COLO668 (cell line): ENCODE measurements around the gene DHRS7.
A peak's percentile ranks its signal among the peaks of the same experiment; 100 is the strongest.

Experiments
- DNase-seq: peaks from one replicate; lab custom pipeline; 2025; ENCODE audit not compliant: unreplicated experiment; lab: John Stamatoyannopoulos, UW

The DHRS7 gene

DNA sequence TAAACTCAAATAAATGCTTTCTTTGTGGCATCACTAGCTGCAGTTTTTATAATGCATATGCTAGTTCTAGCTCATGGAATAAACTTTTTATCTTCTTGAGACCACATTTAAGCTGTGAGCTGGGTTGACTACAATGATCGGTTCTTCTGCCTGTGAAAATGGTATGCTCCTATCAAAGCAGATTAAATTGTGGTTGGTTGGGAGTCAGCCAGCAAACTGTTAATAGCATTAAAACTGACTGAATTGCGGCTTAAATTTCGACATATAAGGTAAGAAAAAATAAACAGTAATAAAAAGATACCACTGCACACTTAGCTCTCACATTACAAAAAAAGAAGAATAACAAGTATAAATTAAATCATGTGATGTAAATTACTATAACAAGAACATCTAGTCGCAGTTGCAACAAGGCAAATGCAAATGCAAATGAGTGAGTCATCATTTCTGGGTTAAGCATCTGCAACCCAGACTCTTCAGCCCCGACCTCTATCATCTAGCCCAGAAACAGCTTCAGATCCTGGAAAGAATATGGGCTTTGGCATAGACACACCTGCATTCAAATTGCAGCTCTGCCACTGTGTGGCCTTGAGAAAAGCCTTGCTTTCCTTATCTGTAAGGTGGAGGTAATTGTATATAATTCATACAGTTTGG is 19.8 kb upstream of the DHRS7 start:
- no peak for DNase-seq

DNA sequence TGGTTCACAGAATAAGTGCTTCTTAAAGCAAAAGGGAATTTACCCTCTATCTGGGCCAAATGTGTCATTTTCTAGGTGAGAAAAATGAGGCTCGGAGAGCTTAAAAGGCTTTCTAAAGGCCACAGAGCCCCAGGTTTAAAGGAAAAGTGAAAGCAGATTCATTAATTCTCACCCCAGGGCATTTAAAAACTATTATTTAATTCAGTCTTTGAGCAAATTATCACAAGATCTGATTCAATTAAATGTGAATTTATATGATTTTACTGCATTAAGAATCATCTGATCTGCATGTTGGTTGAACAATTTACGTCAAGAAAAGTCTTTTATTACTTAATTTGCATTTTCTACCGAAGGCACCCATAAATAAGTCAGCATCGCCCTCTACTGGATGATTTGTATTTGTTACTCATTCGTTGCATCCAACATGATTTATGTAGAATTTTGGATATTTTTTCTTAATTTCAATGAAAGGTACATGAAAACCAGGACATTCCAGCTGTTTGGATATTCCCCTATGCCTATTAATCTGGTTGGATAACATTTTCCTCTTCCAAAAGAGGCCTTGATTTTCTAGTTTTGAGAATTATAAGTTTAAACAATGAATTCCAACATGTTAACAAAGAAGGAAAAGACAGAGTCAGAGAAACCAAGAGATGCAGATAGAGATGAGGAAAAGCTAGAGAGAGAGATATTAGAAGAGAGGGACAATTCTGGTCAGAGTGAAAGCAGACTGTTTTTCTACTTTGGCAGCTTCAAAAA is 19.1 kb upstream of the DHRS7 start:
- DNase-seq: no peak

DNA sequence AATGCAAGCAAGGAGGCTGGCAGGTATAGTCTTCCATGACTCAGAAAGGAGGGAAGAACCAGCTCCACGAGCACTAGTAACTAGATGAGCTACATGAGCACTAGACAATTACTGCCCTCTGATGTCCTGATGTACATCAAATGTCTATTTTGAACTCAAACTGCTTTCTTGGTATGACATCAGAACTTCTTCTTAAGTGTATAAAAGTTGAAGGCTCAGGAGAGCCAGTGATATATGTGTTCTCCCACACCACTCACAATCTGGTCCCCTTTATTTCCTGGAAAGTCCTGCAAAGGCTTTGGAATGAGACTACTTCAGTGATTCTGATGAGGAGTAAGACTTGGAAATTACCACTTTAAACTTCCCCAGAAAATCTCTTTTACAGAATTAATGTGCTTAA is 18.5 kb upstream of the DHRS7 start:
- DNase-seq: no peak

DNA sequence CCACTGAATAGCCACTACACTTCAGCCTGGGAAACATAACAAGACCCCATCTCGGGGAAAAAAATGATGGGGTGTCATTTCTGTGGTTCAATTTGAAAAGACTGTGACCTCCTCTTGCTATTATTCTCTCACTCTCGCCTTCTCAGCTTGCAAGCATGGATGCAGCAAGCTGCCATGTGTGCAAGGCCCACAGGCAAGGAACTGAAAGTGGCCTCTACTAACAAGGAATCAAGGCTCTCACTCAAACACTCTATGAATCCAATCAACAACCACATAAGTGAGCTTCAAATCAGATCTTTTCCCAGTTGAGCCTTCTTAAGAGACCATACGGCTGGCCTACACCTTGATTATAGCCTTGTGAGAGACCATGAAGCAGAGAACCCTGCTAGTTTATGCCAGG is 17.9 kb upstream of the DHRS7 start:
- DNase-seq: no peak

DNA sequence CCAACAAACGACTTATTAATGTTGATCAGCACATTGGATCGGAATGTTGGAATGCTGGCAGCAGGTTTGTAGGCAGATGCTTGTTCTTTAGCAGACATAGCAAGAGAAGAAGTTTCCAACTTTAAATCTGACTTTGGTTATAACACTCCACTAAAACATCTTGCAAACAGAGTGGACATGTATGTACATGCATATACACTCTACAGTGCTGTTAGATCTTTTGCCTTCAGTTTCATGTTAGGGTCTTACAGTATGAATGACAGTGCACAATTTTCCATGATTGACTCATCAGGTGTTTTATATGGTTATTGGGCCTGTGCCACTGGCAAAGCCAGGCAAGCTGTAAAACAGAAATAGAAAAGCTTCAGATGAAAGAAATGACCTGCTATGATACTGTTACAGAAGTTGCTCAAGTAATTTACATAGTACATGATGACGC is 14.3 kb upstream of the DHRS7 start:
- no peak for DNase-seq

DNA sequence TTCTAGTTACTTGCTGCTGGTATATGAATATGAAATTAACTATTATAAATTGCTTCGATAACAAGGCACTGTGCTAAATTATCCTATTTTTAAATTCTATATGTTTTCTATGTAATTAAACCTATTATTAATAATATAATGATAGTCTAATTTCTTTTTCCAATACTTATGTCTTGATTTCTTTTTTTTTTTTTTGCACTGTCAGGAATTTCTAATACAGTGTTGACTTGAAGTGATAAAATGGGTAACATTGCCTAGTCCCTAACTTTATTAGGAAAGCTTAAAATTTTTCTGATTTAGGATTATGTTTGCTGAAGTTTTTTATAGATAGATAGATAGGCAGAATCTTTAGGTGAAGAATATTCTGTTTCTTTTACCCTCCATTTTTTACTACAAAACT is 13.6 kb upstream of the DHRS7 start:
- no peak for DNase-seq

DNA sequence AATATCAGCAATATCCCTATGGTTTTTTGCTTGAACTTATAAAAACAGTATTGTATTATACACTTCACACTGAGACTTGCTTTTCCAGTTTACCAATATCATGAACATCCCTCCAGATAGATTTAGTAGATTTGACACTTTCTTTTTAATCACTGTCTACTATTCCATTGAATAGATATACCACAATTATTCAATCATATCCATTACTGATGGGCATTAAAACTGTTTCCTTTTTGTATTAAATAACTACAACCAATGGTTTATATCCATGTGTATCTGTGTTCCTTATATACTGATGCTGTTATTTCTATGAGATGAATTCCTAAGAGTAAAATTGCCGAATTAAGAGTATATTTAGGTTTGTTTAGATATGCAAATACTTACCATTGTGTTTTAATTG is 13.0 kb upstream of the DHRS7 start:
- DNase-seq: no peak

DNA sequence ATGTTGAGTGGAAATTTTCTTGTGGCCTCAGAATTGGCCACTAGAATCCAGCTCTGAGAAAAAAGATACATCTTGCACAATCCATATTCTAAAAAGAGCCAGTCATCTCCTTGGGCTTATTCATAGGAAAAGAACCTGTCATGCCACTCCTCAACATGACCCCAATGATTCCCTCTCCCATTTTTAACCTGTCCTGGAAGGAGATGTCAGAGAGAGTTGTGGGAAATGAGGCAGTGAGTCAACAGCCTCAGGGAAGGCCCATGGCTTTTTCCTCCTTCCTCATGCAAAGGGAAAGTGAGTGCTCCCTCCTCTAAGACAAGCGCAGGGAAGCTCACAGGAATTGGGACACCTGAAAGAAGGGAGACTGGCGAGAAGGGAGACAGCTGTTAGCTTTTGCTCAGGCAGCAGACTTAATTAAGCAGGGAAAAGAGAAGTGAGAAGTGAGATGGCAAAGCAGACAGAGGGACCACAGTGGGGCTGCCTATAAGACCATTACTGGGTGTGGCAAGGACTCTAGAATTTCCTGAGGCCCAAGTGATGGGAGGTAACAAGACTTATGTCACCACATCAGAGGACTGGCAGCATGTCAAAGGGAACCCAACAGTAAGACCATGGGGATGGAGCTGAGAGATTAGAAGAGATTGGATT is 10.2 kb upstream of the DHRS7 start:
- DNase-seq: no peak

DNA sequence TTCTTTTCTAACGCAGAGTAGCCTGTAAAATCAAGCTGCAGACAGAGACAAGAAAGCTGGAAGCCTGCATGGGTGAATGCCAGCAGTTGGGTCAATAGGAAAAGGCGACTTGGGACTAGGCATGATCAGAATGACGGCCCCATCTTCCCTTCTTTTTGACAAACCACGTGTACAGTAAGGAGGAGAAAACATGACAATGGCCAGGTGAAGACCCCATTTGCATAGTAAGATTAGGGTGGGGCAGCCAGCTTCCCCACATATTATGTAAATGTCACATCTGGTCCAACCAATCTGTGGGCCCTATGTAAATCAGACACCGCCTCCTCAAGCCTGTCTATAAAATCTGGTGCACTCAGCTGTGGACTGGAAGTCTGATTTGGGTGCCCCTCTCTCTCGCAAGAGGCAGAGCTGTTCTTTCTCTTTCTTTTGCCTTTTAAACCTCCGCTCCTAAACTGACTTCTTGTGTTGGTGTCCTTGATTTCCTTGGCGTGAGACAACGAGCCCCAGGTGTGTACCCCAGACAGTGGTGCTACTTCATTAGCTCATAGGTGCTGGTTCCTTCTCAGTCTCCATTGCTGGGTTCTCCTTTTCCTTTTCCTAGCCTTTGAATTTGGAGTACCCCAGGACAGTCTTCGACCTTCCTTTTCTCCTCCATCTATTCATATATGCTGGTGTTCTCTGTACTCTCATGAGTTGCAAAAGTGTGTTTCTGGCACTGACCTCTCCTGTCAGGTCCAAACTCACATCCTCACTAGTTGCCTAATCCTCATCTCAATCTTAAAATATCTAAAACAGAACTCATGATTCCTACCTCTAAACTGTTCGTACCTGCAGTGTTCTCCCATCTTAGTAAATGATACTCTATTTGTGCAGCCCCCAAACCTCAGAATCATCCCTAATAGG is 9.4 kb upstream of the DHRS7 start:
- DNase-seq: no peak

DNA sequence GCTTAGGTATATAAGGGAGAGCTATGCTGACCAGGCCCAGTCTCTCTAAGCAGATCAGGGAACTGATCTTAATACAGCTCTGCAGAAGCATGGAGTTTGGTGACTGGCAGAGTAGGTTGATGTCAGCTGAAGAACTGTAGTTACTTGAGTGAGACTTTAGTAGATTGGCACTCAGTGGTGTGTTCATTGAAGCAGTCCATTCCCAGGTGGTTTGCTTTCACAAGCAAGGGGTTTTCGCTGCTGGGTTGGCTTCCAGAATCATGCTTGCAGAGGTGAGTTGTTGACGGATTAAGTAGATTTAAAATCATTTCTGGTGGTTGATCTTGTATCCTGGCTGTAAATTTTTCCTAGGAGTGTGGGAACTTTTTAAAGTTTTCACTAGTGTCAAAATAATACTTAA is 6.5 kb upstream of the DHRS7 start:
- DNase-seq: no peak

DNA sequence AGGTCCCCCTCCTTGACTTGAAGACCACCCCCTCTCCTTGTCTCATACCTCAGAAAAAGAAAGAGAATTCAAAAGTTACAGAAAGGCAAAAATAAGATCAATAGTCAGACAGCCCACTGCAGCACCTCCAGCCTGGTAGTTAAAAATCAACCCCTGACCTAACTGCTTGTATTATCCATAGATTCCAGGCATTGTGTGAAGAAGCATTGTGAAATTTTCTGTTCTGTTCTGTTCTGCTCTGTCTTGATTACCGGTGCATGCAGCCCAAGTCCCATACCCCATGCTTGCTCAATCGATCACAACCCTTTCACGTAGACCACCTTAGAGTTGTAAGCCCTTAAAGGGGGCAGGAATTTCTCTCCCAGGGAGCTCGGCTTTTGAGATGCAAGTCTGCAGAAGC is 5.8 kb upstream of the DHRS7 start:
- DNase-seq: no peak

DNA sequence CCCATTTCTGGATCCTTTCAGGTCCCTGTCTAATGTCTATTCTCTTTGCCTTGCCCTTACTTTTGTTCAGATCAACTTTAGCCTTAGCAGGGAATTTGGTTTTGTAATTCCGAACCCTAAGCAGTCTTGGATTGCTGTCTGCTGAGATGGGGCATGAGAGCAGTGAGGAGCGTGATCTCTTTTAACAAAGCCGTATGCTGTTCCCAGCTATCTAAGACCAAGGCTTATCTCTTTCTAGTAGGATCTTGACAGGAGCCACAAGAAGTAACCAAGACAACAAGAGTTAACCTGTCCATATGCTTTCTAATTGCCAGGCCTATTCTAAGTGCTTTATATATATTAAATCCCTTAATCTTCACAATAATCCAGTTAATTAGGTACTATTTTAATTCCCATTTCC is 4.5 kb upstream of the DHRS7 start:
- no peak for DNase-seq

DNA sequence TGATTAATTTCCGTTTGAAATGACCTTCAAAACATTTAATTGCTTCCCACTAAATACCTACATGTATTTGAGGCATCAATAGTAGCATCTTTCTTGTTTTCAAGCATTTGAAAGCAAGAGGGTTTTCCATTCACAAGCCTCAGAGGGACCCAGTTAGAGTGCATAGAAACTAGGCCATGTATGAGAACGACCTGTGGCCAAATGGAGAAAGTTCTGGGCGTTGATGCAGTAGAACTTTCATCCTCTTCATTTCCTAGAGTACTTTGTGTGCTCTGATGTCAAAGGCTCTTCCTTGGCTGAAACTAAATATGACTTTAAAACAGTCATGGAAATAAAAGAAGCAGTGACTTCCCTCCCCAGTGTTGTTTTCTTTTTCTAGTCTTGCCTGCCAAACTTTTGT is 944 bp upstream of the DHRS7 start:
- no peak for DNase-seq

DNA sequence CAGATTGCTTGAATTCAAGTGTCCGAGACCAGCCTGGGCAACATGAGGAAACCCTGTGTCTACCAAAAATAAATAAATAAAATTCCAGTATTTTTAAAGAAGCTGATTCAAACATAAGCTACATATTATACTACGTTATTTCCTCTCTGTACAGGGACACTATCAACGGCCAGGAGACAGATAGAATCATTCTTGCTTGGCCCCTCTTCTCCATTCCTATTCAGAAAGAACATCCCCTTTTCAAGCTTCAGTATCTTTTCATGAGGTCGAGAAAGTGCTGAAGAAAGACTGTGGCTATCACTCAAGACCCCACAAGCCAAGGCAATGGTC is 314 bp upstream of the DHRS7 start:
- no peak for DNase-seq

DNA sequence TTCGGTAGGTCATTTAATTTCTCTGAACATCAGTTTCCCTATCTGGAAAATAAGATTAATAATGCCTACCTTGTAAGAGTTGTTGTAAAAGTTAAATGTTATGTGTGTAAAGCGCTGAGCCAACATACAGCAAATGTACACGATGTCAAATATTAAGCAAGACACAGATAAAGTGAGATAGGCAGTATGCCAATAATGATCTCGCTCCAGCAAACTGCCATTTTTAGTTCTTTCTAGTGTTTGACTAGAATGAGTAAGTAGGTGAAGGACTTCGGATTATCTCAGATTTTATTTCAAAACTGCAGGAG is 840 bp downstream of the DHRS7 start:
- no peak for DNase-seq

DNA sequence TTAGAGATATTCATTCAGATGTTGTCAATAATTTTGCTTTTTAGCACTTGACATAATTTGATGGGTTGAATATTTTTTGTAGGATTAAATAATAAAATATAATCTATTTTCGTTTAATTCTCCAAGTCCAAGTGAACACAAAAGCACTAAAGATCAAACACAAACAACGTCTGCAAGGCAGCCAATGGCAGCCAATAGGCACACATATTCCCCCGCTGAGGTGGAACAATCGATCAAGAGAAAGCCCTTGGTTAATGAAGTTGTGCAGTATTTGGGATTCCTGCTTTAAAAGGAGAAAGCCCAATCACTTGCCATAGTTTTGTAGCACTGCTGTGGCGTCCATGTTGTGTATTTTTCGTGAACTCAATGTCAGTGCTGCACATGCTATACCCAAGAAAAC is 1.5 kb downstream of the DHRS7 start:
- DNase-seq: peak; percentile 20

DNA sequence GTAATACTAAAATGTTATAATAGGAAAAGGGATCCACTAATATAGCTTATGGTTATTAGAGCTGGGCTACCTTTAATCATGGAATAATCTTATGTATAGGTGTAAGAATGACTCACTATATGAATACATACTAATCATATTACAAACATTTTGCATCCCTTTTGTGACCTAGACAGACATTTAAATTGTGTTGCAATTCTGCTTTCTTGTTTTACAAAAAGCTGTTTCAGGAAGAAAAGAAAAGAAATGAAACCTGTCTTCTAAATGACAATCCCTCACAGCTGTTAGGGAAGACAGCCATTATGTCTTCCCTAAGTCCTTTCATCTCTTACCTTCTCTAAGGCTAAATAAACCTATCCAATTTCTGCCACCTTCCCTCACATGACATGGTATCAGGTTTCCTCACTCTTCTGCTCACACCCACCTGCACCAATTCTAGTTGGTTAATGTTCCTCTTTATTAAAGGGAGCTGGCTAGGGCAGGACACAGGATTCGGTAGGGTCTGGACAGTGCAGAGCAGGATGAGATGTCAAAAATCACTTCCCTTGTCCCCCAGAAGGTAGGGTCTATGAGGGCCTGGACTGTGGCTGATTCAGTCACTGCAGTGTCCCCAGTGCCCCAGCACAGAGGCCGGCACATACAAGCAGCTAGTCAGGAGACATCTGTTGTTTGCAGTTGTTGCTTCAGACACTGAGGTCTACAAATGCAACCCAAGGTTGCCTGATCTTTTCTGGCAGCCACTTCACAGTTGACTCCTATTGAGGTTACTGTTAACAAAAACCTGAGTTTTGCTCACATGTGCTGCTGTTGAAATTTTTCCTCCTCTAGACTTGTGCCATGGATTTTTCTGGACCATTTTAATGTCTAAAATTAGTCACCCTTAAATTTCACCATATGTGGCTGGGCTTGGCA is 3.7 kb downstream of the DHRS7 start:
- DNase-seq: peak; percentile 65

DNA sequence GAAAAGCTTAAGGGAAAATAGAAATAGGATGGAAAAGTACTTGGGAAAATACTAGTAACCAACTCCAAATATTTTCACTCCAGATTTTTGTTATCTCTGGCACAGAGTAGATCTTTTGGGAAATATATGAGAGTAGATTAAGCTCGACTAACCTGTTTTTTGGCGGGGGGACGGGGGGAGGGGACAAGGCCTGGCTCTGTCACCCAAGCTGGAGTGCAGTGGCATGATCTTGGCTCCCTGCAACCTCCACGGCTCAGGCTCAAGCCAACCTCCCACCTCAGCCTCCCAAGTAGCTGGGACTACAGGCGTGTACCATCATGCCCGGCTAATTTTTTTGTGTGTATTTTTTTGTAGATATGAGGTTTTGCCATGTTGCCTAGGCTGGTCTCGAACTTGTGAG is 4.8 kb downstream of the DHRS7 start:
- no peak for DNase-seq

DNA sequence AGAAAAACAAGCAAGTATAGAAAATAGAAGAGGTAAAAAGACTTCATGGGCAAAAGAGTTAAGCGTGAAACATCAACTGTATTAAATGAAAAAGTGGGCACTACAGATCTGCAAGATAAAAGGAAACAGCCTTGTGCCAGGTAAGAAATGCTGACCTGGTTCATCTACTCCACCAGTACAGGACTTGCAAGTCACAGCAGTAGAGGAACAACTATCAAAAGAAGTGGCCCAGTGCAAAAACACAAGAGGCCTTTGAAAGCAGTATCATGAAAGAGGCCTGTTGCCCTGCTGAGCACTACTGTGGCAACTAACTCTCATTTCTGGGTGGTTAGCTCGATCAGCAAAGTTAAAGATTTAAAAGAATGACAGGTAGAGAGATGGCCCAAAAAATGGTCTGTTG is 10.5 kb downstream of the DHRS7 start:
- DNase-seq: no peak

DNA sequence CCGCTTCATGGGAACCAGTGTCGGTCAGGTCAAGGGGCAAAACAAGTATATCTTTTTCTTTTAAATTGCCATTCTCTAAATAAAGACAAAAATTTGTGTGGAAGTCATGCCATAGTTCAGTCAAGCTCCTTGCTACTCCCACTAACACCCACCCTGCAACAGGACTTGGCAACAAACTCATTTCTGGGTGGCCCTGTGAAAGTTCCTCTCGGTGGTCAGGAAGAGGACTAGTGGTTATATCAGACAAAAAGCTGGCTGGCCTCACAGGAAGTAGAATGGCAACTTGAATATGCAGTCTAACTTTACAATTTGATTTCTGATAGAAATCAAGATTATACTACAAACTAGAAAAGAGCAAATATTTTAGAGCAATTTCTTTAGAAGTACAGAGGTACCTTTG is 11.2 kb downstream of the DHRS7 start:
- DNase-seq: no peak

DNA sequence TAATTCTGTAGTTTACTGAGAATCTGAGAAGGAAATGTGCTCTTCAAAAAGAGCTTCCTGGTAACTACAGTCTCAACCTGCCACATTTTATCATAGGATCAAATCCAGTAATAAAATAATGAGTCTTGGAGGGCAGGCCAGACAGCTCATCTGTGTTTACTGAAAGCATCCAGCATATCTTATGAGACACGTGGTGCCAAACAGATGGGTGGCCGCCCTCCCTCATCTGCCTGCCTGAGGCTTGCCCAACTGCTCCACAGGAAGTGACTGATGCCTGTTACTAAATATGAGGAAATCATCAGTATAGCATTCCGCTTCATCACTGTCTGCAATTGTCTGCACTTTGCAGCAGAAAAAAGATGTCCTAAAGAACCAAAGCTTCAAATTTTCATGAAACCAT is 13.5 kb downstream of the DHRS7 start:
- peak; percentile 70 for DNase-seq
